ENCODE results near the gene KLHL41.

DNA sequence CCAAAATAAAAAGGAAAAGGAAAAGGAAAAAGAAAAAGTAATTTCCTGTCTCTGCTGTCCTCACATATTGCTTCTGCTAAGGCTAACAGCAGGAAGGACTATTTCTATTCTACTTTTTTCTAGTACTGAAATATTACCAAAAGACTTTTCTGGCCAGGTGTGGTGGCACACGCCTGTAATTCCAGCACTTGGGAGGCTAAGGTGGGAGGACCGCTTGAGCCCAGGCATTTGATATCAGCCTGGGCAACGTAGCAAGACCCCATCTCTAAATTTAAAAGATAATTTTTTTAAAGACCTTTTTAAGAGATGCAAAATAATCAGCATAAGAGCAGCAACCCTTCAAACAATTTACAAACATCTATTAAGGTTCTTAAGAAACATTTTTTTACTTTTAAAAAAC, 32.9 kb downstream of the KLHL41 start:
- TF ChIP-seq, protein P1, sequence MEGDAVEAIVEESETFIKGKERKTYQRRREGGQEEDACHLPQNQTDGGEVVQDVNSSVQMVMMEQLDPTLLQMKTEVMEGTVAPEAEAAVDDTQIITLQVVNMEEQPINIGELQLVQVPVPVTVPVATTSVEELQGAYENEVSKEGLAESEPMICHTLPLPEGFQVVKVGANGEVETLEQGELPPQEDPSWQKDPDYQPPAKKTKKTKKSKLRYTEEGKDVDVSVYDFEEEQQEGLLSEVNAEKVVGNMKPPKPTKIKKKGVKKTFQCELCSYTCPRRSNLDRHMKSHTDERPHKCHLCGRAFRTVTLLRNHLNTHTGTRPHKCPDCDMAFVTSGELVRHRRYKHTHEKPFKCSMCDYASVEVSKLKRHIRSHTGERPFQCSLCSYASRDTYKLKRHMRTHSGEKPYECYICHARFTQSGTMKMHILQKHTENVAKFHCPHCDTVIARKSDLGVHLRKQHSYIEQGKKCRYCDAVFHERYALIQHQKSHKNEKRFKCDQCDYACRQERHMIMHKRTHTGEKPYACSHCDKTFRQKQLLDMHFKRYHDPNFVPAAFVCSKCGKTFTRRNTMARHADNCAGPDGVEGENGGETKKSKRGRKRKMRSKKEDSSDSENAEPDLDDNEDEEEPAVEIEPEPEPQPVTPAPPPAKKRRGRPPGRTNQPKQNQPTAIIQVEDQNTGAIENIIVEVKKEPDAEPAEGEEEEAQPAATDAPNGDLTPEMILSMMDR (IDR thresholded peaks at IDR 0.05) = no peak
- TF ChIP-seq POLR2A (IDR thresholded peaks at IDR 0.05) = no peak
